GM19239 (cell line): ENCODE data around the gene TOMM20L.
A peak's percentile ranks its signal among the peaks of the same experiment; 100 is the strongest.
"Not testable (repeated sequence)": the region's sequence is repeated elsewhere in the genome, so short reads cannot be mapped to it uniquely, and the experiment has no call there.

Source experiments
- DNase-seq: peaks from one replicate; pipeline ENCODE4 v3.0.0; 2011; ENCODE audit warnings: low spot score; ENCODE audit not compliant: insufficient read length
- FAIRE-seq: peaks from 2 replicates; lab custom pipeline; 2011; peaks lifted over from hg19 to GRCh38; lab: Jason Lieb, UNC

The TOMM20L gene

GRCh38 chr14:58395812-58396788 is at the start of gene TOMM20L:
Gene TOMM20L, plus strand, starts transcription at chr14:58395930. Its CDS starts 28 bp downstream, at chr14:58395958.
- DNase-seq (peak; percentile 91), FAIRE-seq (peak; percentile 58)

GRCh38 chr14:58353516-58354299 is 42.0 kb upstream of the TOMM20L start:
- DNase-seq (no peak), FAIRE-seq (peak; percentile 45)

- FAIRE-seq (peak; percentile 82), DNase-seq (no peak)
Measured at GRCh38 chr14:58354808-58355207, 40.9 kb upstream of the TOMM20L start.

GRCh38 chr14:58356268-58356667 is 39.5 kb upstream of the TOMM20L start:
- FAIRE-seq: no peak
- DNase-seq: no peak

GRCh38 chr14:58362272-58362671 is 33.5 kb upstream of the TOMM20L start:
- not testable (repeated sequence) for DNase-seq, FAIRE-seq

GRCh38 chr14:58362798-58363412 is 32.8 kb upstream of the TOMM20L start:
- FAIRE-seq (peak; percentile 66), DNase-seq (no peak)

GRCh38 chr14:58364316-58364715 is 31.4 kb upstream of the TOMM20L start:
- DNase-seq (no peak), FAIRE-seq (peak; percentile 68)

GRCh38 chr14:58367296-58367695 is 28.4 kb upstream of the TOMM20L start:
- DNase-seq: no peak
- FAIRE-seq: no peak

GRCh38 chr14:58368956-58369355 is 26.8 kb upstream of the TOMM20L start:
- no peak for DNase-seq
- no peak for FAIRE-seq

GRCh38 chr14:58376791-58377190 is 18.9 kb upstream of the TOMM20L start:
- DNase-seq: no peak
- no peak for FAIRE-seq

- DNase-seq (no peak), FAIRE-seq (no peak)
Measured at GRCh38 chr14:58390830-58391229, 4.9 kb upstream of the TOMM20L start.

- FAIRE-seq: no peak
- DNase-seq: no peak
Measured at GRCh38 chr14:58395562-58395811, 243 bp upstream of the TOMM20L start.

GRCh38 chr14:58397156-58397555 is 1.4 kb downstream of the TOMM20L start:
- FAIRE-seq: no peak
- no peak for DNase-seq

- DNase-seq: no peak
- FAIRE-seq: no peak
Measured at GRCh38 chr14:58398495-58398894, 2.8 kb downstream of the TOMM20L start.

- FAIRE-seq (no peak), DNase-seq (no peak)
Measured at GRCh38 chr14:58398895-58399294, 3.2 kb downstream of the TOMM20L start.

- FAIRE-seq (no peak), DNase-seq (no peak)
Measured at GRCh38 chr14:58401587-58401986, 5.9 kb downstream of the TOMM20L start.

- no peak for FAIRE-seq
Measured at GRCh38 chr14:58408681-58409215, 13.0 kb downstream of the TOMM20L start.

GRCh38 chr14:58414845-58415244 is 19.1 kb downstream of the TOMM20L start:
- FAIRE-seq: no peak
- no peak for DNase-seq

More at GRCh38 chr14:58408681-58409215, 13.0 kb downstream of the TOMM20L start:
- DNase-seq: no peak

GRCh38 chr14:58415636-58416547 is 20.2 kb downstream of the TOMM20L start:
- FAIRE-seq (no peak), DNase-seq (no peak)
